Breast epithelium (tissue), 3 donors: Measurements from ENCODE around the gene GRIK3.

Experiments
- CTCF ChIP-seq, 3 donors: fragments of 450-650 bp; IDR thresholded peaks; one replicate each; pipeline ENCODE4 v1.5.1; 2016 to 2017; ENCODE audit warnings: antibody characterized with exemption in 3 of 3, mild to moderate bottlenecking in 3 of 3, moderate library complexity in 3 of 3
- POLR2A ChIP-seq: fragments of 450-650 bp; IDR thresholded peaks from one replicate; pipeline ENCODE4 v1.6.1; 2016; ENCODE audit warnings: antibody characterized with exemption, mild to moderate bottlenecking, moderate library complexity

- no peak for TF ChIP-seq CTCF (IDR thresholded peaks at IDR 0.05)
- TF ChIP-seq POLR2A, result no peak
Observed at GRCh38 chr1:36953061-36953460, 81.3 kb downstream of the GRIK3 start.
